HUES48 (cell line): Measurements from ENCODE around the gene TENT4A.

Experiments used
- H3K27ac ChIP-seq: one replicate; pipeline ENCODE4 v1.7.0; 2013; ENCODE audit warnings: low read depth, low read length, inconsistent platforms
- H3K27me3 ChIP-seq: 2 replicates; pipeline ENCODE4 v1.6.1; 2013; ENCODE audit warnings: mild to moderate bottlenecking, low read length; ENCODE audit not compliant: control insufficient read depth, insufficient read depth
- H3K36me3 ChIP-seq: 2 replicates; pipeline ENCODE4 v1.6.1; 2013; ENCODE audit warnings: low read length; ENCODE audit not compliant: control insufficient read depth, insufficient read depth
- H3K4me1 ChIP-seq: 2 replicates; pipeline ENCODE4 v1.6.1; 2013; ENCODE audit warnings: mild to moderate bottlenecking, low read length; ENCODE audit not compliant: control insufficient read depth, insufficient read depth
- H3K4me3 ChIP-seq: 2 replicates; pipeline ENCODE4 v1.5.1; 2013; ENCODE audit warnings: mild to moderate bottlenecking, low read depth, low read length
- H3K9ac ChIP-seq: 2 replicates; pipeline ENCODE4 v1.6.1; 2013; ENCODE audit warnings: mild to moderate bottlenecking, low read depth, low read length, moderate library complexity
- H3K9me3 ChIP-seq: 2 replicates; pipeline ENCODE4 v1.6.1; 2013; ENCODE audit warnings: low read length; ENCODE audit not compliant: control insufficient read depth, insufficient read depth

Gene TENT4A

DNA sequence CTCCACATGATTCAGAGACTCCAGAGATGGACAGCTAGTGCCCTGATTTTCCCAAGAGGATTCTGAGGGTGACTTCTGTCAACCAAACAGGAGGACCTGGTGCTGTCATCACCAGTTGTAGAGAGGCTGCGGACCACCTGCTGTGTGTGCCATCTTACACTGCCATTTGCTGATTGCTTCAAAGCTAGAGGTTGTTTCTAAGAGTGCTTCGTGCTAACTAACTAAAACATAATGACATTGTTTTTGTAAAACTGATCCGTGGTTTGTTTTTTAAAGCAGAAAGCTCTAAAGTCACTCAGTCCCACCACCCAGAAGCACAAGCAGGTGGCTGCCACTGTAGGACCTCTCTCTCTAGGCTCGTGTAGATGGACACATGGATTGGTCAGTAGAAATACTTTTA is 12.2 kb downstream of the TENT4A start:
- no peaks in the 10 kb centered on the region for H3K9me3 ChIP-seq
- no peak overlapping the region for H3K27ac ChIP-seq
- no peak overlapping the region for H3K4me3 ChIP-seq
- peaks cover 3% of the 10 kb centered on the region for H3K36me3 ChIP-seq
- H3K9ac ChIP-seq = no peak overlapping the region
- peaks cover 42% of the 10 kb centered on the region for H3K4me1 ChIP-seq
- H3K27me3 ChIP-seq = no peaks in the 10 kb centered on the region

DNA sequence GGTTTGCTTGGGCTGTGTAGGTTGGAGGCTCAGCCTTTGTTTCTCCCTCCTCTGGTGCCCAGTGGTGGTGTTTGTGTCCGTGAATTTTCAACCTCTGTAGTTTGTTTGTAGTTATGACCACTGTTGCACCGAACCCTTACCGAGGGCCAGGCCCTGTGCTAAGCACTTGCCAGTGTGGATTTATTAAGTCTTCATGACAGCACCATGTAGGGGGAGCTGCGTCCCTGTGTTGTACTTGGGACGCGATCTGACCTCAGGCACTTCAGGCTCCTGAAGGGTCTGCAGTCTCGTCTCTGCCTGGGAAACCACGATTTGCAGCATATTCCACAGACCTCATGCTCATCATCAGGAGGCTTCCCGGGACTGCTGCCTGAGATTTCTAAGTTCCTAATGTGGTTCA is 12.8 kb downstream of the TENT4A start:
- no peaks in the 10 kb centered on the region for H3K9me3 ChIP-seq
- peaks cover 3% of the 10 kb centered on the region for H3K36me3 ChIP-seq
- H3K27ac ChIP-seq = no peak overlapping the region
- peaks cover 38% of the 10 kb centered on the region for H3K4me1 ChIP-seq
- no peaks in the 10 kb centered on the region for H3K27me3 ChIP-seq
- H3K9ac ChIP-seq = no peak overlapping the region
- H3K4me3 ChIP-seq = no peak overlapping the region

DNA sequence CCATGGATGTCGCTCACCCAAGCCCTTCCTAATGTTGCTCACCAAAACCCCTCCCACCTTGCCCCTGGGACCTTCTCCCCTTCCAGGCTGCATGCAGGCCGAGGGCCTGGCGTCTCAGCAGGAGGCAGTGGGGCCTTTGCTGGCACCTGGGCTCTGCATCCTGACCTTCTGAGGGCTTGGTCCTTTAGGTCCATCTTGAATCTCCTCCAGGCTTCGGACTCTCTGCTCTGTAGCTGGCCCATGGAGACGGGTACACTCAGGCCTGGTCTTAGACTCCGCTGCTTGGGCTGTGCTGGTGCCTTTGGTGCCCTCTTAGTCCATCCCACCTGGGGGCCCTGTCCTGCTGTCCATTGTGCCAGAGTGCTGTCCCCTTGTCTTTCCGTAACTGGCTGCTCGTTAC is 14.0 kb downstream of the TENT4A start:
- H3K36me3 ChIP-seq = peaks cover 3% of the 10 kb centered on the region
- peaks cover 27% of the 10 kb centered on the region for H3K4me1 ChIP-seq
- H3K27me3 ChIP-seq = no peaks in the 10 kb centered on the region
- H3K9ac ChIP-seq = no peak overlapping the region
- H3K9me3 ChIP-seq = no peaks in the 10 kb centered on the region
- no peak overlapping the region for H3K27ac ChIP-seq
- H3K4me3 ChIP-seq = no peak overlapping the region

DNA sequence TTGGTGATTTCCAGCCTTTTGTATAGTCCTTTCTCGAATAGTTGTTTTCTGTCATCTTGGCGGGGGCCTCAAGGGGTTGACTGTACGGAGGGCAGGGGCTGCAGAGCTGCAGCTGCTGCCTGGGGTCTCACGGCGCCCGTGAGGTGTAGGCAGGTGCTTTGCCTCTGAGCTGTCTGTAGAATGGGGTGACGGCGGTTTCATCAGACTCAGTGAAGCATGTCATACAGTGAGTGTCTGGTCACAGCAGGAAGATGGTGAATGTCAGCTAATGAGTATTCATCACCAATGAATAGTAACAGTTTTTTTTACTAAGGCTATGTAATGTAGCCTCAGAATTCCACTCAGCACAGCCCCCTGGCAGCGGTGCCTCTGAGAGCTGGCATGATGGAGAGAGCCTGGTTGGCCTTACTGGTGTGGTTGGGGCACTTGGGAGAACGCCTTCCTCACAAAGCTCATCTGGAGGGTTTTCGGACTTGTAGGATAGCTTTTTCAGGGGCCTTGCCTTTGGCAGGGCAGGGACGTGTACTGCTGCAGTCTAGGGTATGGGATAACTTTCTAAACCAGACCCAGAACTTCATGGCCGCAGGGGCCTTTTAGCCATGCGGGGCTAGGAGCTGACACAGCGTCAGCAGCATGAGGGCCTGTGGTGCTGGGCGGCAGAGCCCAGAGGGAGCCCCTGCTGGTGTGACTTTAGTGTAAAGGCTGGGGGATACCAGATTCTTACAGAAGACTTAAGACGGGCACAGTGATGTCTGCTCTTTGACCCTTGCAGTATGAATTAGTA is 15.0 kb downstream of the TENT4A start:
- Histone ChIP-seq H3K4me3 (no peak overlapping the region), H3K9me3 (no peaks in the 10 kb centered on the region), H3K4me1 (peaks cover 24% of the 10 kb centered on the region), H3K27ac (no peak overlapping the region), H3K9ac (no peak overlapping the region), H3K27me3 (no peaks in the 10 kb centered on the region), H3K36me3 (peaks cover 3% of the 10 kb centered on the region)

DNA sequence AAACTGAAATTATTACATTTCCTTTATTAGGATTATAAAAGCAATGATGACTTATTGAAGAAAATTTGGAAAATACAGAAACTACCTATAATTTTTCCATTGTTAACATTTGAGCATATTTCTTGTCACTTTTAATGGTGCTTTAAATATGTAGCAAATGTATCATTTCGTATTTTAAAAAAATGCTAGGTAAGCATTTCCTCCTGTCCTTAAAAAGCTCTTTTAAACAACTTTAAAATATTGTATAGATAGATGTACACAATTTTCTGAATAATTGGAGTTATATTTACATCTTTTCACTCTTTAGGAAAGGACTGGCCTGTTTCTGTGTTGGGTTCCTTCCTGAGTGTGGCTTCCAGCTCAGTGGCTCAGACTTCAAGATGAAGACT is 15.6 kb downstream of the TENT4A start:
- no peaks in the 10 kb centered on the region for H3K9me3 ChIP-seq
- no peak overlapping the region for H3K27ac ChIP-seq
- no peak overlapping the region for H3K4me3 ChIP-seq
- no peaks in the 10 kb centered on the region for H3K27me3 ChIP-seq
- no peak overlapping the region for H3K9ac ChIP-seq
- peaks cover 24% of the 10 kb centered on the region for H3K4me1 ChIP-seq
- H3K36me3 ChIP-seq = peaks cover 3% of the 10 kb centered on the region

DNA sequence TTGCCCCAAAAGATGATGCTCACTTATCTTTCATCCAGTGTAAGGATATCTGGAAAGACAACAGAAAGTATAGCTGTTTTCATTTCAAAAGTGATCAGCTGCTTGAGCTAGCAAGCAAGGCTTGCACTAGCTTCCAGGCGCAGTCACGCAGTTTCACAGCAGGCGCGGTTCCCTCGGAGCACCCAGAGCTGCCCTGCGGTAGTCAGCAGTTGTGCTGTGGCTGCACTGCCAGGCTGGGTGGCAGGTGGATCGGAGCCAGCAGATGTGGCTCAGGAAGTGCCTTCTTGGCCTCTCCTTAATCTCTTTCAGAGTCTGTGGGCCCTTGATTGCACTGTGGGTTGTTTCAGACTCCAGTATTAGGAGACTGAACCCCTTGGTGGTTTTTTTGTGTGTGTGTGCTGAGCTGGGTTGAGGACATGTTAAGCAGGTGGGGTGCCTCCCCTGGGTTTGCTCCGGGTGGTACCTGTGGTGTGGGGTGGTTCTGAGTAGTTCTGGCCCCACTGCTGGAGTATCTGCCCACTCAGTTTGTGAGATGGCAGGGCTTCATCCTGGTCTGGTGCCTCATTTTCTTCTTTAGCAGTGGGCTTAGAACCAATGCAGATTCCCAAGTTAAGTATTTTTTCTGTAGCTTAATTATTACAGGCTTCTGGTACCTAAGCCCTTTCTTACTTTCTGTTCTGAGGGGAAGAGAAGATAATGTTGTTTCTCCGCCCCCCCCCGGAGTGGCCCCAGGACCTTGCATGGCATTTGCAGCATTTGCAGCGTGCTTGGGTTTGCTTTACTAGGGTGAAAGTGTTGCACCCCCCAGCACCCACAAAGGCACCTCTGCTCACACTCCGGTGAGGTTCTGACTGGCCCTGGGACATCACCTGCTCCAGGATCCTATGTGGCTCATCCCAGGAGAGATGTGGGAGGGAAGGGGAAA is 16.4 kb downstream of the TENT4A start:
- H3K36me3 ChIP-seq = peaks cover 3% of the 10 kb centered on the region; the same call in 1 of the 2 replicates
- H3K4me1 ChIP-seq = peaks cover 24% of the 10 kb centered on the region
- no peak overlapping the region for H3K27ac ChIP-seq
- no peak overlapping the region for H3K9ac ChIP-seq
- no peak overlapping the region for H3K4me3 ChIP-seq
- no peaks in the 10 kb centered on the region for H3K9me3 ChIP-seq
- no peaks in the 10 kb centered on the region for H3K27me3 ChIP-seq

DNA sequence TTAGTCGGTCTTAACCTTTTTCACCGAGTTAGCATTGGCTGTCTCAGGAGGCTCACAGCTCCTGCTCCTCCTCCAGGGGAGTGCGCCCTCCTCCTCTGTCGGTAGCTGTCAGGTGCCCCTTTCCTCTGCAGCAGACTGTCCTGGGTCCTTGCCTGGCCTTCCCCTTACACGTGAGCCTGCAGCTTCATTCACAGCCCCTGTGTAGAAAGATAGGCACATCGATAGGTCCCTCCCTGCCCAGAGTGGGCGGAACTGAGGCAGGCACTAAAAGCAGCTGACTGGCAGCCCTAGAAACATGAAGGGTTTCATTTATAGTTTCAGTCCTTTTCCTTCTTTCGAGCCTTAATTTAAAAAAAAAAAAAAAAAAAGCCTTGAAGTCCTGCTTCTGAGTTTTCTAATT is 17.2 kb downstream of the TENT4A start:
- H3K9ac ChIP-seq = no peak overlapping the region
- H3K4me3 ChIP-seq = no peak overlapping the region
- H3K4me1 ChIP-seq = peaks cover 24% of the 10 kb centered on the region
- peaks cover 1% of the 10 kb centered on the region; the same call in 1 of the 2 replicates for H3K36me3 ChIP-seq
- H3K27me3 ChIP-seq = no peaks in the 10 kb centered on the region
- H3K9me3 ChIP-seq = no peaks in the 10 kb centered on the region
- no peak overlapping the region for H3K27ac ChIP-seq

DNA sequence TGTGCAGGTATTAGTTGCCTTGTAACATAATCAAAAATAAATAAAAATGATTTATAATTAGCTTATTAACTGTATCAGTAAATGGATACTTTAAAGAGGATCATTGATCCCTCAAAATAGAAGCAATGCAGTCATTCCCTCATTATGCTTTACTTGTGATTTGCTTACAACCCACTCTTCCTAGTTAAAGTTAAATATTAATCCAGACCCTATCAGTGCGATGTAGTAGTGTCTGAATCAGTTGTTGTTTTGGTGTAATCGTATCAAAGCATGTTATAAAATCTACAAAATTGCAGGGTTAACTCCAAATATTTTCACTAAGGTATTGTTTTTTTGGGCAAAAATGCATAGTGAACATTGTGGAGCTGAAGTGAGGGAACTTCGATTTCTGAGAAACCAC is 17.6 kb downstream of the TENT4A start:
- H3K27me3 ChIP-seq = no peaks in the 10 kb centered on the region
- no peaks in the 10 kb centered on the region for H3K9me3 ChIP-seq
- H3K9ac ChIP-seq = no peak overlapping the region
- peaks cover 24% of the 10 kb centered on the region for H3K4me1 ChIP-seq
- H3K4me3 ChIP-seq = no peak overlapping the region
- H3K27ac ChIP-seq = no peak overlapping the region
- H3K36me3 ChIP-seq = no peaks in the 10 kb centered on the region

DNA sequence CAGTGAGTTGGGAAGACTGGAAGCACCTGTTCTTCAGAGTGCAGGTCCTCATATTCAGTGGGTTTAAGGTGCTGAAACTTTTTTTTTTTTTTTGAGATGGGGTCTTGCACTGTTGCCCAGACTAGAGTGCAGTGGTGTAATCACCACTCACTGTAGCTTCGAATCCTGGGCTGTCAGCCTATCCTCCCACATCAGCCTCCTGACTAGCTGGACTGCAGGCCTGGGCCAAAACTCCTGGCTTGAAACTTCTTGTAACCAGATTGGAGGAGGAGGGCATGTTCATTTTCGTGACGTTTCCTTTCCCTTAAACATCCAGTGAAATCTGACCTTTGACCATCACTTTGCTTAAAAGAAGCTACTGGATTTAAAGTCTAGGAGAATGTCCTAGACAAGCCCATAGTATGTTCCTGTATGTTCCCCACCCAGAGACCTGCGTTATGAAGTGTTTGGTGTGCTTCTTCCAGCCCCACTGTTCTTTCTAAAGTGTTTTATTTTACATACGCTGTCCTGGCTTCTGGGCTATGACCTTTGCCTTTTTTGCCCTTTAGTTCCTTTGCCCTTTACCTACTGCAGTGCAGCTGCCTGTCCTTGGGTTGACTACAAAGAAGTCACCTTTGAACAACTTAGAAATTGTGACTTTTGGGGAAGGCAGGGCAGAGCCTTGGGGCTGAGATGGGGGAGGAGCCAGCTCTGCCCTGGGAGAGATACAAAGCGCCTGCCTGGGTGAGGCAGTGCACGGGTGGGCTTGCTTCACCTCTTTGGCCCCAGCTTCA is 18.4 kb downstream of the TENT4A start:
- Histone ChIP-seq H3K4me1 (peaks cover 24% of the 10 kb centered on the region), H3K4me3 (no peak overlapping the region), H3K27ac (no peak overlapping the region), H3K27me3 (no peaks in the 10 kb centered on the region), H3K9ac (no peak overlapping the region), H3K36me3 (no peaks in the 10 kb centered on the region), H3K9me3 (no peaks in the 10 kb centered on the region)

DNA sequence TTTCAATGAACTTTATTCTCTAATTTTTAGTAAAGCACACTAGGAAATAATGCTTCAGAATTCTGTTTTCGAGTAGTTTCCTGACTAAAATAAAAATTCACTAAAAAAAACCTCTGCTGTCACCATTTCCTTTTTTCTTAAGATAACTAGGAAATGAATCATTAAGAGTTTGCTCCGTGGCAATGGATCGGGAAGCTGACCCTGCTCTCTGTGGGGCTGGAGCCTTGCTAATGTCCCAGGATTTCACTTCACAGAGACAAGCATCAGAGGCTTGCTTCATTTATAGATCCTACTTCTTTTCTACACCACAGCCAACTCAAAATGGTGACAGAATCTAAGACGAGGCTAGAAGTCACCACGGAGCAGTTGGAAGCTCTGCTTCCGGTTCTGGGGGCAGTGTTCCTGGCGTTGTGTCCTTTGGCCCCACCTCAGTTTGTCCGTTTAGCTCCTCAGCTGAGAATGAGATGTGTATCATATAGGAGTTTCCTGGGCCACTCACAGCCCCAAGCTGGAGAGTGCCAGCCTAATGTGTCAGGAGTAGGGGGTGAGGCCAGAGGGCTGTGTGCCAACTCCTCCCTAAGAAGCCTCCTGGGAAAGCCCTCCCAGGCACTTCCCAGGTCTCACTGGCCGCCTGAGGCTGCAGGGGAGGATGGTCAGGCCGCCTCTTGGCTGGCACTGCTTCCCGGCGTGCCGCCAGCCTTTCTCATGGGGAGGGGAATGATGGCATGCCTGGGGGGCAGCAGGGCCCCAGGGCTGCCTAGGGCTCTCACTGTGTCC is 19.6 kb downstream of the TENT4A start:
- H3K27ac ChIP-seq = no peak overlapping the region

More for the DNA sequence above, 19.6 kb downstream of the TENT4A start:
- Histone ChIP-seq H3K4me1 (peaks cover 20% of the 10 kb centered on the region), H3K4me3 (no peak overlapping the region), H3K9ac (no peak overlapping the region), H3K27me3 (no peaks in the 10 kb centered on the region), H3K36me3 (peaks cover 7% of the 10 kb centered on the region), H3K9me3 (no peaks in the 10 kb centered on the region)
